GM12891 (cell line): ENCODE measurements around the gene SPECC1.

Experiments used
- POLR2AphosphoS5 ChIP-seq: IDR thresholded peaks from 2 replicates; pipeline ENCODE4 v1.6.1; 2011; ENCODE audit warnings: low read depth, low read length, control low read depth
- POU2F2 ChIP-seq: IDR thresholded peaks from 2 replicates; pipeline ENCODE4 v1.6.1; 2011; ENCODE audit warnings: low read depth, mild to moderate bottlenecking, control low read depth, low read length, moderate library complexity
- SPI1 ChIP-seq: IDR thresholded peaks from 2 replicates; pipeline ENCODE4 v1.6.1; 2011; ENCODE audit warnings: low read depth, low read length, control low read depth

GRCh38 chr17:20122254-20122879 lies 113.2 kb downstream of the SPECC1 start:
- TF ChIP-seq POLR2AphosphoS5 (no peak), SPI1 (no peak), POU2F2 (no peak)
